ENCODE measurements around the gene CRIP2.

Gene CRIP2

GRCh38 chr14:105453847-105454246 is 20.8 kb upstream of the CRIP2 start:
- no peak overlapping the region for H3K4me3 ChIP-seq (ENCODE audit: control insufficient read depth, low read depth, low read length)
- no peak for DNase-seq (ENCODE audit: low read depth)
- no peak for TF ChIP-seq CTCF (conservative IDR thresholded peaks at IDR 0.05; ENCODE audit: control insufficient read depth, insufficient read depth, low read depth, low read length)

- H3K4me3 ChIP-seq (ENCODE audit: control insufficient read depth, low read depth, low read length): no peak overlapping the region
- DNase-seq (ENCODE audit: low read depth): no peak
- no peak for TF ChIP-seq CTCF (conservative IDR thresholded peaks at IDR 0.05; ENCODE audit: control insufficient read depth, insufficient read depth, low read depth, low read length)
Measured at GRCh38 chr14:105455086-105455640, 19.5 kb upstream of the CRIP2 start.

GRCh38 chr14:105455766-105456660 is 18.6 kb upstream of the CRIP2 start:
- DNase-seq (ENCODE audit: low read depth): no peak
- no peak for TF ChIP-seq CTCF (conservative IDR thresholded peaks at IDR 0.05; ENCODE audit: control insufficient read depth, insufficient read depth, low read depth, low read length)
- H3K4me3 ChIP-seq (ENCODE audit: control insufficient read depth, low read depth, low read length): no peak overlapping the region

DNA sequence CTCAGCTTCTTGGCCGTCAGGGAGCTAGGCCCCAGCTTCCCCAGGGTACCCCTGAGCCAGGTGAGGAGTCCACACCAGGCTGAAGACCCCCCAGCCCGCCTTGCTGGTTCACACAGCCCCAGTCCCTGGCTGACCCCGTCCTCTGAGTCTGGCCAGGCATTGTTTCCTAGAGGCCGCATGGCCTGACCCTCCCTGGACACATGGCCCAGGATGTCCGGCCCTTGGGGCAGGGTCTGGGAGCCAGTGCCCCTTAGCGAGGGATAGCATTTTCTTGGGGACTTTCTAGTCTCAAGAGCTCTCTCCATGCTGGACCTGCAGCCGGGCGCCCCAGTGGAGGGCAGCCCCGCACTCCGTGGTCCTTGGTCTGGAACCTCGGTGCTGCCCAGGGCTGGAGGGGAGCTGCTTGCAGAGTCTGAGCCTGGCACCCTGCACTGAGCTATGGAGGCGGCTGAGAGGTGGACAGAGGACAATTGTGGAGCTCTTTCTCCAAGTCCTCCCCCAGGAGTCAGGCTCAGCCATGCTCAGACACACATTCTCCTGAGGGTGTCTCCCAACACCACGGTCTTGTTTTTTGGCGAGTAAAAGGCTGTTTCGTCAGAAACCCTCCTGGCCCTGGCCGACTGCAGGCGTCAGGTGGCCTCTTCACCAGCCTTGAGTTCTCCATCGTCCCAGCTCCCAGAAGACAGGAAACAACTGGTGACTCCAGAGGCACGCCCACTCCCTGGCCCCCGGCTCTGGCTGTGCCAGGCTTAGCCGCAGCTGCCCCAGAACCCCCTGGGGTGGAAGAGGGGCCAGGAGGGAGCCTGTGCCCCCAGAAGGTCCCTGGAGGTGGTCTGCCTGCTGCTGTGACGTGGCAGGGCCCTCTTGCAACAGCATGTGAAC is 17.6 kb upstream of the CRIP2 start:
- no peak for TF ChIP-seq CTCF (conservative IDR thresholded peaks at IDR 0.05; ENCODE audit: control insufficient read depth, insufficient read depth, low read depth, low read length)
- no peak for DNase-seq (ENCODE audit: low read depth)
- no peak overlapping the region for H3K4me3 ChIP-seq (ENCODE audit: control insufficient read depth, low read depth, low read length)

DNA sequence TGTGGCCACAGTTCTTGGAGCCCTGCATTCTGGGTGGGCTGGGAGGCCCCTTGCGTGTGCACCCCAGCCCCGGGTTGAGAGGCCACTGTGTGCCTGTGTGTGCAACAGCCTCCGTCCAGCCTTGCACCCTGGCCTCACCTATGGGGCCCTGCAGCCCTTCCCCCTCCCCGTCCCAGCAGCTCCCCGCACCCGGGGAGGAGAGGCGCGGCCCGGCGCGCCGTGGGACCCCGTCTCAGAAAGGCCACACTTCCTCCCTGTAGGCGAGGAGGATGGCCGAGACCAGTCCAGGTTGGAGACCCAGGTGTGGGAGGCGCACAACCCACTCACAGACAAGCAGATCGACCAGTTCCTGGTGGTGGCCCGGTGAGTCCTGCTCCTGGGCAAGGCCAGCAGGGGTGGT is 16.6 kb upstream of the CRIP2 start:
- no peak for TF ChIP-seq CTCF (conservative IDR thresholded peaks at IDR 0.05; ENCODE audit: control insufficient read depth, insufficient read depth, low read depth, low read length)
- DNase-seq (ENCODE audit: low read depth): no peak
- no peak overlapping the region for H3K4me3 ChIP-seq (ENCODE audit: control insufficient read depth, low read depth, low read length)

GRCh38 chr14:105458571-105458970 is 16.1 kb upstream of the CRIP2 start:
- TF ChIP-seq CTCF (conservative IDR thresholded peaks at IDR 0.05; ENCODE audit: control insufficient read depth, insufficient read depth, low read depth, low read length): no peak
- no peak overlapping the region for H3K4me3 ChIP-seq (ENCODE audit: control insufficient read depth, low read depth, low read length)
- no peak for DNase-seq (ENCODE audit: low read depth)
